WI38 (cell line): ENCODE results near the gene FOLR2.

Source experiments
- H3K4me3 ChIP-seq: 2 replicates; pipeline ENCODE4 v1.5.1; 2011; ENCODE audit warnings: low read depth, mild to moderate bottlenecking, control low read depth, low read length
- TF ChIP-seq, protein P1 (sequence below): IDR thresholded peaks from 2 replicates; pipeline ENCODE4 v1.5.1; 2012; ENCODE audit warnings: low read depth, mild to moderate bottlenecking, control low read depth, low read length

Gene FOLR2

DNA sequence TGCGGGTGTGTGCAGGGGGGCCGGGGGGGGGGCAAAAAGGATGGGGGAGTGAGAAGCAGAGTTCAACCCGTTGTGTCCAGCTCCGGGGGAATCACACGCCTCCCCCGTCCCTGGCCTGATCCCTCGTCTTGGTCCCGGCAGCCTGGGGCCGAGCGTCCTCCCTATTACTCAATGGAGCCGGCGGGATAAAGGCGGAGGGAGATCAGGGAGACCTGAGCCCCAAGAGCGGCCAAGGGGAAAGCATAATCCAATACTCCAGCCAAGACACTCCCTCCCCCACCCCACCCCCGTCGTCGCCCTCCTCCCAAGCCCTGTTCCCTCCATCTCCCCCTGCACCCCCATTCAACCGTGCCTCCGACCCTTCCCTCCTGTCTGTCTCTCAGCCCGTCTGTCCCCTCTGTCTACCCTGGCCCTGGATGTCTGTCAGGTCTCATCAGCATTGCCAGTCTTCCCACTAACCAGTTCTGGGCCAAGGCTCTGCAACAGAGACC is 24.7 kb downstream of the FOLR2 start:
- H3K4me3 ChIP-seq = no peak overlapping the region
- TF ChIP-seq, protein P1, sequence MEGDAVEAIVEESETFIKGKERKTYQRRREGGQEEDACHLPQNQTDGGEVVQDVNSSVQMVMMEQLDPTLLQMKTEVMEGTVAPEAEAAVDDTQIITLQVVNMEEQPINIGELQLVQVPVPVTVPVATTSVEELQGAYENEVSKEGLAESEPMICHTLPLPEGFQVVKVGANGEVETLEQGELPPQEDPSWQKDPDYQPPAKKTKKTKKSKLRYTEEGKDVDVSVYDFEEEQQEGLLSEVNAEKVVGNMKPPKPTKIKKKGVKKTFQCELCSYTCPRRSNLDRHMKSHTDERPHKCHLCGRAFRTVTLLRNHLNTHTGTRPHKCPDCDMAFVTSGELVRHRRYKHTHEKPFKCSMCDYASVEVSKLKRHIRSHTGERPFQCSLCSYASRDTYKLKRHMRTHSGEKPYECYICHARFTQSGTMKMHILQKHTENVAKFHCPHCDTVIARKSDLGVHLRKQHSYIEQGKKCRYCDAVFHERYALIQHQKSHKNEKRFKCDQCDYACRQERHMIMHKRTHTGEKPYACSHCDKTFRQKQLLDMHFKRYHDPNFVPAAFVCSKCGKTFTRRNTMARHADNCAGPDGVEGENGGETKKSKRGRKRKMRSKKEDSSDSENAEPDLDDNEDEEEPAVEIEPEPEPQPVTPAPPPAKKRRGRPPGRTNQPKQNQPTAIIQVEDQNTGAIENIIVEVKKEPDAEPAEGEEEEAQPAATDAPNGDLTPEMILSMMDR = no peak

DNA sequence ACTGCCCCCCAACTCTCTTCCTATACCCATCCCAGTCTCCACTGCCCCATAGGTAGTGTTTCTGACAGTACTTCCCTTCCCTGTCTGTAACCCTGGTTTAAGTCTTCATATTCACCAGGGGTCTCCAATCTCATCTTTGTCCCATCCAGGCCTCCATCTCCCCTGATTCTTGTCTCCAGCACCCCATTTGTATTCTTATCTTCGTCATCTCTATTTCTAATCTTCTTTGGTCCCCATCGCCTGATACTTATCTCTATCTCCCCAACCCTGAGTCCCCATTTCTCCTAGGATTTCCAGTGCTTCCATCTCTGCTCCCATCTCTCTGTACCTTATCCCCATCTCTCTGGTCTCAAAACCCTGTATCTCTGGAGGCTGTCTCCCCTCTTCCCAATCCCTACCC is 25.5 kb downstream of the FOLR2 start:
- TF ChIP-seq, protein P1 = no peak
- H3K4me3 ChIP-seq = no peak overlapping the region

DNA sequence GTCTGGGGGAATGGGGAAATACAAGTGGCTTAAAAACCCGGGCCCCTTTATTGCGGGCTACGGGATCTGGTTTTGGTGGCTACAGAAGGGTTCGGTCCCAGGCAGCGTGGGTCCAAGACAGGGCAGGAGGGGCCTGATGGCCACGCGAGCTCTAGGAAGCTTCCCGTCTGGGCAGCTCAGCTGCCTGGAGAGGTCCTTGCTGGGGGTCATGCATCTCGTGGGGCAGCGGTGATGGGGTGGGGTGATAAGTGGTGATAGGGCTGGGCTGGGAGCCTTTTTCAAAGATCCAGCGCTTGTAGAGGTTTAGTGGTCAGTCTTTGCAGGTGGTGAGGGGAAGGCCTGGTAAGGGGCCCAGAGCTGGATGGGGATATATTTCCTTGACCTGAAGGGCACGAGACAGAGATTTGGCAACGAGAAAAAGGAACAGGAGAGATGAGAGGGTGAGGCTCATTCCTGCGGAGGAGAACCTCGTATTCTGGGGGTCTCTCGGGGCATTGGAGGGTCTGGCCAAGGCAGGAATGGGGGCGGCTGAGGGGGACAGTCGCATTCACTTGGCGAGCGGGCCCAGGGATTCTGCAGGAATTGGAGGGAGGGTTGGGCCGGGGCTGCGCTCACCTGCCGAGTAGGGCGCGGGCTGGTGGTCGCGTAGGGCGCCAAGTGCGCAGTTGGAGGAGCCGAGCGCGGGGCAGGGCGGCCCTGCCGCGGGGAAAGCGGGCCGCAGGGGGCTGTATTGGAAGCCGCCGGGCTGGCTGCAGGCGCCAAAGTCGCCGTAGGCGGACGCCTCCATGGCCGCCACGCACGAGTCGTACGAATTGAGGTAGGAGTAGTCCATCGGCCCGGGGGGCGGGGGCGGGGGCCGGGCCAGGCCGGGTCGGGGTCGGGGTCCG is 26.8 kb downstream of the FOLR2 start:
- TF ChIP-seq, protein P1 = no peak
- H3K4me3 ChIP-seq = no peak overlapping the region

DNA sequence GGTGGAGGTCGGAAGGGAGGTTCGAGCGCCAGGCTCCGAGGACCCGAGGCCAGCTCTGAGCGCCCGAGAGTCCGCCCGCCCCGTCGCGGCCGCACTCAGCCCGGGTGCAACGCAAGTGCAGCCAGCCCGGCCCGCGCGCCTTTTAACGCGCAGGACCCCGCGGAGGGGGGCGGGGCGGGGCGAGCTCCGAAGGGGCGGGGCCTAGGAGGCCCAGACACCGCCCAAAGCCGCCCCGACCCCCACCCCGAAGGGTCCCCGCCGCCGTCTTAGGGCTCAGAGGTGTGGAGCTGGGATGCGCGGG is 27.4 kb downstream of the FOLR2 start, which contains the start of gene PHOX2A:
PHOX2A (minus strand) TSS at position 117 of the 301 bp plus-strand sequence. CDS start 172 bp downstream, outside the sequence.
- no peak within 1 kb of the TSS for H3K4me3 ChIP-seq
- TF ChIP-seq, protein P1 = no peak

DNA sequence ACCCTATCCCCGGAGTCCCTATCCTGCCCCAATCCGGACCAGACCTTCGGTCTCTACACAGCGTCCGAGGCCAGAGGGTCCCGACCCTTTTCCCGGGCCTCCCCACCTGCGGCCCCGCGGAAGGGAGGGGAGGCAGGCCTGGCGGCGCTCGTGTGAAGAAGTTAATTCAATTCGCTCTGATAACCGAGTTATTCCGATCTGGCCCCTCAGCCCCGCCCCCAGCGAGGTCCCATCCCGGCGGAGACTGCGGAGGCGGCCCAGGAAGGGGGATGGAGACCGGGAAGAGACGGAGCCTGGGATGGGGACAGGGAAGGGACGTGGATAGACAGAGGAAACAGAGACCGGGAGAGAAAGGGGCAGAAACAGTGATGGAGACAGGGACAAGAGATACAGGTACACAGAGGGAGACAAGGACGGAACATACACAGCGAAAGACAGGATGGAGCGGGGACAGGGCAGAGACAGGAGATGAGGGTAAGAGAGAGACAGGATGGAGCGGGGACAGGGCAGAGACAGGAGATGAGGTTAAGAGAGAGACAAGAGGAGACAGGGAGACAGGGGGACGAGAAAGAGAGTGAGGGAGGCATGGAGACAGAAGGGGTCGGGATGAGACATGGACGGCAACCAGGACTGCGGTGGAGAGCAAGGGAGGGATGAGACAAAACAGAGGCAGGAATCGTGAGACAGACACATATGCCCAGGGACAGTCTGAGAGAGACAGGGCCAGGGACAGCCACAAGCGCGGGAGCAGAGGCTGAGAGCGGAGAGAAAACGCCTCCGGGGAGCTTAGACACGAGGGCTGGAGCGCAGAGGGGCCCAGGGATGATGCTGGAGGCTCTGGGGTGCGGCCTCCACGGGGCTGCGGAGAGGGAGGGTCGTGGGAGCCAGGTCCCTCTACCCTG is 28.0 kb downstream of the FOLR2 start:
- no peak overlapping the region for H3K4me3 ChIP-seq
- TF ChIP-seq, protein P1 = no peak

DNA sequence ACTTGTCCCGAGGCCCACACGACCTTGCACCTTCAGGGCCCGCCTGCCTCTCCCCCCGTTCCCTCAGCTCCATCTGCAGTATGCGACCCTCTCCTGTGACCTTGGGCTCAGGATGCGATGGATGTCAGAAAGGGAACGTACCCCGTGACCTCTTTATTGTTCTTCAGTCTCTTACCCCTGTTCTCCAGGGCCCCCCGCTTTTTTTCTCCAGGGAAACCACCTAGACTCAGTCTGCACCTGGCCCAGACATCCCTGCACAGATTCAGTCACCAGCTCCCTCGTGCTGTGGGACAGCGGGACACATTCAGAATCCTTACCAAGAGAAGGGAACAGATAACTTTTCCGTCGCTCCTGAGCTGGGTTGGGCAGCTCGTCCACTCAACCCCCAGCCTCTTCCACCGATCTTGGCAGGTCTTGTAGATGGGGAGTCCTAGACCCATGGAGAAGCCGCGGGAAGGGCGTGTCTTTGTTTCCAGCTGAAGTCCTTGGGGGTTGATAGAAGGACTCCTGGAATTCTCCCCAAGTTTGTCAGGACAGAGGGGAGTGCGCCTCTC is 28.7 kb downstream of the FOLR2 start:
- TF ChIP-seq, protein P1 = no peak
- H3K4me3 ChIP-seq = no peak overlapping the region
